Neuronal stem cell (in vitro differentiated cells): ENCODE measurements around the gene PHYKPL.

ENCODE experiments used
- DNase-seq: peaks from one replicate; pipeline ENCODE4 v3.0.0-alpha.2; 2013; ENCODE audit warnings: low spot score
- H2AFZ ChIP-seq: one replicate; pipeline ENCODE4 v1.6.1; 2013; ENCODE audit warnings: mild to moderate bottlenecking, low read length, inconsistent platforms
- H2AK5ac ChIP-seq: 2 replicates; pipeline ENCODE4 v1.6.1; 2013; ENCODE audit warnings: low read depth, mild to moderate bottlenecking, inconsistent platforms, low read length, moderate library complexity, mixed read lengths
- H2BK120ac ChIP-seq: 2 replicates; pipeline ENCODE4 v1.6.1; 2013; ENCODE audit warnings: low read depth, mild to moderate bottlenecking, inconsistent platforms, low read length, moderate library complexity, mixed read lengths
- H2BK12ac ChIP-seq: one replicate; pipeline ENCODE4 v1.6.1; 2013; ENCODE audit warnings: low read length, inconsistent platforms
- H2BK15ac ChIP-seq: 2 replicates; pipeline ENCODE4 v1.6.1; 2013; ENCODE audit warnings: mild to moderate bottlenecking, low read length, inconsistent platforms, mixed read lengths
- H2BK5ac ChIP-seq: one replicate; pipeline ENCODE4 v1.6.1; 2013; ENCODE audit warnings: inconsistent platforms, mild to moderate bottlenecking, low read length, moderate library complexity
- H3K14ac ChIP-seq: one replicate; pipeline ENCODE4 v1.6.1; 2013; ENCODE audit warnings: low read length, inconsistent platforms
- H3K18ac ChIP-seq: 2 replicates; pipeline ENCODE4 v1.6.1; 2013; ENCODE audit warnings: low read length, inconsistent platforms
- H3K23ac ChIP-seq: 2 replicates; pipeline ENCODE4 v1.6.1; 2013; ENCODE audit warnings: low read depth, mild to moderate bottlenecking, mixed read lengths, low read length, inconsistent platforms; ENCODE audit not compliant: poor library complexity
- H3K27ac ChIP-seq: replicated peaks from 3 replicates; pipeline ENCODE4 v1.5.1; 2013; ENCODE audit warnings: low read length, inconsistent platforms
- H3K27me3 ChIP-seq, 3 experiments: 2 replicates each; pipeline ENCODE4 v1.6.1; 2013; ENCODE audit warnings: low read length in 3 of 3, mild to moderate bottlenecking in 2 of 3, inconsistent platforms in 1 of 3, low read depth in 1 of 3, mixed read lengths in 1 of 3, moderate library complexity in 1 of 3; ENCODE audit not compliant: control insufficient read depth in 3 of 3, insufficient read depth in 3 of 3
- H3K36me3 ChIP-seq, 2 donors: replicated peaks in 1 of 2; 2 replicates each; pipeline ENCODE4 v1.6.1; 2013; ENCODE audit warnings: low read length in 2 of 2; ENCODE audit not compliant: control insufficient read depth in 2 of 2, insufficient read depth in 2 of 2
- H3K4ac ChIP-seq: 2 replicates; pipeline ENCODE4 v1.6.1; 2013; ENCODE audit warnings: inconsistent platforms, mild to moderate bottlenecking, low read length, moderate library complexity
- H3K4me1 ChIP-seq, 2 donors: 1 replicate in 1 of 2; 2 replicates in 1 of 2; pipeline ENCODE4 v1.6.1; 2013; ENCODE audit warnings: low read length in 2 of 2, low read depth in 1 of 2; ENCODE audit not compliant: control insufficient read depth in 2 of 2, insufficient read depth in 1 of 2
- H3K4me2 ChIP-seq: one replicate; pipeline ENCODE4 v1.6.1; 2013; ENCODE audit warnings: mild to moderate bottlenecking, low read length, inconsistent platforms; ENCODE audit not compliant: insufficient read depth, poor library complexity, severe bottlenecking
- H3K4me3 ChIP-seq, 2 donors: 2 replicates each; pipeline ENCODE4 v1.5.1; 2013; ENCODE audit warnings: low read length in 2 of 2, mild to moderate bottlenecking in 2 of 2, inconsistent platforms in 1 of 2, moderate library complexity in 1 of 2
- H3K79me1 ChIP-seq: one replicate; pipeline ENCODE4 v1.6.1; 2013; ENCODE audit warnings: low read depth, mild to moderate bottlenecking, inconsistent platforms, low read length, moderate library complexity
- H3K9ac ChIP-seq: one replicate; pipeline ENCODE4 v1.6.1; 2013; ENCODE audit warnings: mild to moderate bottlenecking, low read depth, low read length, inconsistent platforms; ENCODE audit not compliant: poor library complexity
- H3K9me3 ChIP-seq, 2 donors: replicated peaks in 1 of 2; 2 replicates each; pipeline versions ENCODE3 to v1.6.1; 2013; ENCODE audit warnings: low read length in 2 of 2, mild to moderate bottlenecking in 2 of 2, inconsistent platforms in 1 of 2, low read depth in 1 of 2, mixed read lengths in 1 of 2, moderate library complexity in 1 of 2; ENCODE audit not compliant: control insufficient read depth in 2 of 2, insufficient read depth in 1 of 2
- H4K8ac ChIP-seq: one replicate; pipeline ENCODE4 v1.6.1; 2013; ENCODE audit warnings: low read depth, mild to moderate bottlenecking, inconsistent platforms, low read length, moderate library complexity
- H4K91ac ChIP-seq: one replicate; pipeline ENCODE4 v1.6.1; 2013; ENCODE audit warnings: low read length, low read depth, mild to moderate bottlenecking, inconsistent platforms; ENCODE audit not compliant: poor library complexity
- WGBS, 2 donors: extraction: QIAGEN DNeasy Blood & Tissue Kit; methylation state at CpG; one replicate each; pipeline ENCODE4 v1.1.7; 2013; ENCODE audit warnings: missing lambda C conversion rate in 2 of 2, mixed read lengths in 1 of 2; ENCODE audit not compliant: insufficient read length in 2 of 2, insufficient replicate concordance in 1 of 2; ENCODE audit errors: extremely low coverage in 2 of 2; 5-methylcytosine and 5-hydroxymethylcytosine counted together

Gene PHYKPL

GRCh38 chr5:178174456-178174855 is 58.1 kb downstream of the PHYKPL start:
- Histone ChIP-seq H3K4ac (no peak overlapping the region), H3K23ac (no peak overlapping the region), H2AFZ (no peak overlapping the region), H3K4me2 (no peak overlapping the region), H3K4me3 (no peak overlapping the region), H4K91ac (no peak overlapping the region), H3K27ac (no peak overlapping the region), H3K14ac (no peak overlapping the region), H3K9me3 (peaks cover 0 to under 1% of the 10 kb centered on the region in 2 donors), H3K27me3 (no peaks in the 10 kb centered on the region), H3K4me1 (no peaks in the 10 kb centered on the region), H3K79me1 (no peaks in the 10 kb centered on the region), H2AK5ac (no peak overlapping the region), H3K18ac (no peak overlapping the region), H3K9ac (no peak overlapping the region), H3K36me3 (no peaks in the 10 kb centered on the region), H2BK120ac (no peak overlapping the region), H2BK15ac (no peak overlapping the region), H2BK12ac (no peak overlapping the region), H2BK5ac (no peak overlapping the region), H4K8ac (no peak overlapping the region)
- WGBS, 2 donors, result 100% methylated on average over 2 of the region's 3 CpGs; no CpG with 5 or more reads in 1 of the 2 donors
- DNase-seq, result no peak

- no peak overlapping the region for H3K18ac ChIP-seq
- no CpG with 5 or more reads among the region's 2 CpGs for WGBS, 2 donors
Measured at GRCh38 chr5:178170455-178170854, 62.1 kb downstream of the PHYKPL start.

GRCh38 chr5:178165581-178165980 is 67.0 kb downstream of the PHYKPL start:
- no peak overlapping the region for H3K18ac ChIP-seq
- no peak overlapping the region for H3K4me3 ChIP-seq
- H3K4ac ChIP-seq, result no peak overlapping the region
- H3K23ac ChIP-seq, result no peak overlapping the region
- H3K9me3 ChIP-seq, result no peaks in the 10 kb centered on the region
- DNase-seq, result no peak
- no peak overlapping the region for H2BK15ac ChIP-seq
- no peak overlapping the region for H3K27ac ChIP-seq
- no CpG with 5 or more reads among the region's 38 CpGs for WGBS, 2 donors
- no peaks in the 10 kb centered on the region for H3K36me3 ChIP-seq
- no peak overlapping the region for H4K91ac ChIP-seq
- no peak overlapping the region for H2AK5ac ChIP-seq
- H3K9ac ChIP-seq, result no peak overlapping the region
- no peaks in the 10 kb centered on the region for H3K79me1 ChIP-seq
- peaks cover 0 to 15% (median 0%) of the 10 kb centered on the region in 3 experiments for H3K27me3 ChIP-seq
- H2AFZ ChIP-seq, result no peak overlapping the region
- no peak overlapping the region for H2BK120ac ChIP-seq
- no peak overlapping the region for H3K4me2 ChIP-seq
- H2BK5ac ChIP-seq, result no peak overlapping the region
- no peak overlapping the region for H4K8ac ChIP-seq
- peaks cover 3 to 4% of the 10 kb centered on the region in 2 donors for H3K4me1 ChIP-seq
- no peak overlapping the region for H2BK12ac ChIP-seq
- no peak overlapping the region for H3K14ac ChIP-seq

More at GRCh38 chr5:178170455-178170854, 62.1 kb downstream of the PHYKPL start:
- Histone ChIP-seq H3K27ac (no peak overlapping the region), H2BK120ac (no peak overlapping the region), H3K9ac (no peak overlapping the region), H2AFZ (no peak overlapping the region), H3K4me3 (no peak overlapping the region), H4K91ac (no peak overlapping the region), H3K4me2 (no peak overlapping the region), H3K79me1 (no peaks in the 10 kb centered on the region), H4K8ac (no peak overlapping the region), H3K14ac (no peak overlapping the region), H3K4ac (no peak overlapping the region), H3K36me3 (no peaks in the 10 kb centered on the region), H2BK15ac (no peak overlapping the region), H3K4me1 (no peaks in the 10 kb centered on the region), H3K27me3 (peaks cover 0 to 4% (median 0%) of the 10 kb centered on the region in 3 experiments), H3K23ac (no peak overlapping the region), H3K9me3 (no peaks in the 10 kb centered on the region), H2BK5ac (no peak overlapping the region), H2AK5ac (no peak overlapping the region), H2BK12ac (no peak overlapping the region)
- DNase-seq, result no peak

DNA sequence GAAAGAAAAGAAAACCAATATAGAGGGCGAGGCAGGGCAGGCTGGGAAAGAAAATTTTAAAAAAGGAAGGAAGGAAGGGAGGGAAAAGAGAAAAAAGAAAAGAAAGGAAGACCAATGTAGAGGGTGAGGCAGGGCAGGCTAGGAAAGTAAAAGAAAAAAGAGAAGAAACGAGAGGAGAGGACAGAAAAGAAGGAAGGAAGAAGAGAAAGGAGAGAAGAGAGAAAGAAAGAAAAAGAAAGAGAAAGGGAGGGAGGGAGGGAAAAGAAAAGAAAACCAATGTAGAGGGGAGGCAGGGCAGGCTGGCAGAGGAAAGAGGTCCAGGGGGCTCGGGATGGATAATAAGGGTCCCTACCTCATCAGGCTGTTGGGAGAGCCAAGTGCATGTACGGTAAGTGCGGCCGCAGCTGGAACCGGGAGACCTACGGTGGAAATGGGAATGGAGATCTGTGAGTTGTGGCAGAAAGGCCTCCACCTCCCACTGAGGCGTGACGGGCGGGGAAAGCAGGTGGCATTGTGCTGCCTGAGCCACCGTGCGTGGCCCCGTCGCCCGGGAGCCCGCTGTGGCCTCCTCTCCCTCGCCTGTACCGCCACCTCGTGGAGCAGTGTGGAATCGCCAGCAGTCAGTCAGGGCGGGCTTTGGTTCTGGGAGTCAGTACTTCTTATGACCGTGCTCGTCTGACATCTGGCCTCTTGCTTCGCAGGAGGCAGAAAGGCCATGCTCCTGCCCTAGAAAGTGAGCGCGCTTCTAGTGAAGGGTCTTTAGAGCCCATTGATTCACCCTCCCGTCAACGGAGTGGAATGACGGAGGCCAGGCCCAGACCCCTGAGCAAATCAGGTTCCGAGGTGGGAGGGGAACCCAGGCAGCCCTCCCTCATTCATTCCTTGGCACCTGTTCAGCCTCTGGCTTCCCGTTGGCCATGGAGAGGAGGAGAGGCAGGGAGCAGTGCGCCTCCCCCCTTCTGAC is 68.5 kb downstream of the PHYKPL start:
- peak overlapping the region; percentile 57 for H3K4me2 ChIP-seq
- H2BK5ac ChIP-seq, result peak overlapping the region; percentile 1
- H3K4me1 ChIP-seq, result peaks cover 3 to 4% of the 10 kb centered on the region in 2 donors
- peak overlapping the region; percentile 15 for H3K4ac ChIP-seq
- peak overlapping the region; percentile 37 for H2BK15ac ChIP-seq
- H3K36me3 ChIP-seq, result no peaks in the 10 kb centered on the region
- WGBS, 2 donors, result no CpG with 5 or more reads among the region's 33 CpGs
- no peak overlapping the region for H2BK120ac ChIP-seq
- H3K18ac ChIP-seq, result peak overlapping the region; percentile 58
- H4K8ac ChIP-seq, result no peak overlapping the region
- peak overlapping the region; percentile 87 for H2AFZ ChIP-seq
- H3K23ac ChIP-seq, result no peak overlapping the region
- H3K79me1 ChIP-seq, result no peaks in the 10 kb centered on the region
- H3K9me3 ChIP-seq, result no peaks in the 10 kb centered on the region
- H3K27me3 ChIP-seq, result peaks cover 0 to 15% (median 0%) of the 10 kb centered on the region in 3 experiments
- H2BK12ac ChIP-seq, result no peak overlapping the region
- peak overlapping the region; percentile 93 for H2AK5ac ChIP-seq
- no peak overlapping the region for H3K14ac ChIP-seq
- H4K91ac ChIP-seq, result no peak overlapping the region
- DNase-seq, result peak; percentile 84
- H3K27ac ChIP-seq, result no peak overlapping the region
- peak overlapping the region; percentile 15 to 70 for H3K4me3 ChIP-seq
- peak overlapping the region; percentile 45 for H3K9ac ChIP-seq
